ENCODE data around the gene LMO2. TPM values are rescaled to one million over a fixed set of nuclear protein-coding genes. Genes with fewer than 3 reads are reported as not detected.
"Not testable (repeated sequence)": the region's sequence is repeated elsewhere in the genome, so short reads cannot be mapped to it uniquely, and the experiment has no call there.

Gene LMO2
- total RNA-seq, 1 experiment from 2014 or later, result 0.33 TPM

GRCh38 chr11:33919645-33920044, 27.8 kb upstream of the LMO2 start:
- Histone ChIP-seq H4K8ac (replicated peaks; ENCODE audit: insufficient read length, low read depth, low read length) (no peak overlapping the region), H3K9me3 (ENCODE audit: control insufficient read depth, low read depth, low read length) (no peaks in the 10 kb centered on the region), H2AK5ac (ENCODE audit: insufficient read length, low read length) (no peak overlapping the region), H2BK12ac (ENCODE audit: insufficient read length, low read depth, low read length) (no peak overlapping the region), H2AFZ (ENCODE audit: low read length) (no peak overlapping the region), H3K4me1 (ENCODE audit: insufficient read depth, low read length) (no peaks in the 10 kb centered on the region; the same call in 1 of the 2 replicates), H3K9ac (ENCODE audit: extremely low read depth, insufficient read length, low read length) (no peak overlapping the region), H3K23ac (ENCODE audit: insufficient read length, low read depth, low read length) (no peak overlapping the region), H3K27ac (ENCODE audit: insufficient read length, low read depth, low read length) (no peak overlapping the region), H3K23me2 (ENCODE audit: insufficient read length, low read depth, low read length, poor library complexity, severe bottlenecking) (no peaks in the 10 kb centered on the region), H3K14ac (ENCODE audit: insufficient read depth, low read length) (no peak overlapping the region), H3K18ac (ENCODE audit: insufficient read length, low read depth, low read length) (no peak overlapping the region), H2BK20ac (ENCODE audit: low read depth, low read length, poor library complexity, severe bottlenecking) (no peak overlapping the region), H3K27me3 (ENCODE audit: insufficient read depth, low read length) (no peaks in the 10 kb centered on the region), H2BK5ac (ENCODE audit: insufficient read length, low read length) (no peak overlapping the region), H3T11ph (ENCODE audit: low read length) (no peak overlapping the region), H2BK120ac (ENCODE audit: low read depth, low read length, poor library complexity, severe bottlenecking) (no peak overlapping the region), H3K4me2 (ENCODE audit: insufficient read depth, insufficient read length, low read length) (no peak overlapping the region), H3K56ac (ENCODE audit: insufficient read length, low read depth, low read length) (no peak overlapping the region), H3K79me1 (ENCODE audit: insufficient read depth, low read depth, low read length, poor library complexity, severe bottlenecking) (no peaks in the 10 kb centered on the region), H4K20me1 (ENCODE audit: control insufficient read depth, insufficient read depth, insufficient read length) (no peaks in the 10 kb centered on the region), H2BK15ac (ENCODE audit: low read depth, low read length) (no peak overlapping the region), H4K5ac (ENCODE audit: insufficient read length, low read depth, low read length) (no peak overlapping the region), H3K4ac (ENCODE audit: low read depth, low read length) (no peak overlapping the region), H3K79me2 (ENCODE audit: insufficient read depth, low read length) (no peaks in the 10 kb centered on the region), H4K91ac (ENCODE audit: insufficient read length, low read depth, low read length) (no peak overlapping the region)
- no peak for DNase-seq
- no peak overlapping the region for H3K27ac Mint-ChIP-seq
- H3K36me3 Mint-ChIP-seq (ENCODE audit: insufficient read depth in 1 of 3, low read depth in 3 of 3), result no peaks in the 10 kb centered on the region
- no peaks in the 10 kb centered on the region for H3K4me1 Mint-ChIP-seq
- 0 out of 5 replicates have a peak, but pooled peaks cover 0 to under 1% of the 10 kb centered on the region in 2 experiments for H3K9me3 Mint-ChIP-seq
- no peaks in the 10 kb centered on the region; the same call in 1 of the 2 replicates for H3K27me3 Mint-ChIP-seq (ENCODE audit: low read depth)
- WGBS (ENCODE audit: extremely low coverage, insufficient read length, low lambda C conversion rate), result no CpG with 5 or more reads among the region's 1 CpG
- H3K4me3 Mint-ChIP-seq, result no peak overlapping the region
- TF ChIP-seq, protein P1, sequence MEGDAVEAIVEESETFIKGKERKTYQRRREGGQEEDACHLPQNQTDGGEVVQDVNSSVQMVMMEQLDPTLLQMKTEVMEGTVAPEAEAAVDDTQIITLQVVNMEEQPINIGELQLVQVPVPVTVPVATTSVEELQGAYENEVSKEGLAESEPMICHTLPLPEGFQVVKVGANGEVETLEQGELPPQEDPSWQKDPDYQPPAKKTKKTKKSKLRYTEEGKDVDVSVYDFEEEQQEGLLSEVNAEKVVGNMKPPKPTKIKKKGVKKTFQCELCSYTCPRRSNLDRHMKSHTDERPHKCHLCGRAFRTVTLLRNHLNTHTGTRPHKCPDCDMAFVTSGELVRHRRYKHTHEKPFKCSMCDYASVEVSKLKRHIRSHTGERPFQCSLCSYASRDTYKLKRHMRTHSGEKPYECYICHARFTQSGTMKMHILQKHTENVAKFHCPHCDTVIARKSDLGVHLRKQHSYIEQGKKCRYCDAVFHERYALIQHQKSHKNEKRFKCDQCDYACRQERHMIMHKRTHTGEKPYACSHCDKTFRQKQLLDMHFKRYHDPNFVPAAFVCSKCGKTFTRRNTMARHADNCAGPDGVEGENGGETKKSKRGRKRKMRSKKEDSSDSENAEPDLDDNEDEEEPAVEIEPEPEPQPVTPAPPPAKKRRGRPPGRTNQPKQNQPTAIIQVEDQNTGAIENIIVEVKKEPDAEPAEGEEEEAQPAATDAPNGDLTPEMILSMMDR (conservative IDR thresholded peaks at IDR 0.05), result no peak

- H3K27ac Mint-ChIP-seq; H2BK12ac ChIP-seq (ENCODE audit: insufficient read length, low read depth, low read length); H4K8ac ChIP-seq (replicated peaks; ENCODE audit: insufficient read length, low read depth, low read length); H3K23ac ChIP-seq (ENCODE audit: insufficient read length, low read depth, low read length); H3K23me2 ChIP-seq (ENCODE audit: insufficient read length, low read depth, low read length, poor library complexity, severe bottlenecking); DNase-seq; H3K79me1 ChIP-seq (ENCODE audit: insufficient read depth, low read depth, low read length, poor library complexity, severe bottlenecking); H3K4me1 ChIP-seq (ENCODE audit: insufficient read depth, low read length); H3K27me3 ChIP-seq (ENCODE audit: insufficient read depth, low read length); H4K20me1 ChIP-seq (ENCODE audit: control insufficient read depth, insufficient read depth, insufficient read length); H3K14ac ChIP-seq (ENCODE audit: insufficient read depth, low read length); H3K9me3 ChIP-seq (ENCODE audit: control insufficient read depth, low read depth, low read length); H2AFZ ChIP-seq (ENCODE audit: low read length); H3K27ac ChIP-seq (ENCODE audit: insufficient read length, low read depth, low read length); H2BK5ac ChIP-seq (ENCODE audit: insufficient read length, low read length); H4K91ac ChIP-seq (ENCODE audit: insufficient read length, low read depth, low read length); H2BK20ac ChIP-seq (ENCODE audit: low read depth, low read length, poor library complexity, severe bottlenecking); H3K79me2 ChIP-seq (ENCODE audit: insufficient read depth, low read length); H3K56ac ChIP-seq (ENCODE audit: insufficient read length, low read depth, low read length); H3K4ac ChIP-seq (ENCODE audit: low read depth, low read length); H3K27me3 Mint-ChIP-seq (ENCODE audit: low read depth); H2BK15ac ChIP-seq (ENCODE audit: low read depth, low read length); H3K4me2 ChIP-seq (ENCODE audit: insufficient read depth, insufficient read length, low read length); H3K18ac ChIP-seq (ENCODE audit: insufficient read length, low read depth, low read length); H4K5ac ChIP-seq (ENCODE audit: insufficient read length, low read depth, low read length); H3K4me1 Mint-ChIP-seq; H3T11ph ChIP-seq (ENCODE audit: low read length); H3K9ac ChIP-seq (ENCODE audit: extremely low read depth, insufficient read length, low read length); H3K36me3 Mint-ChIP-seq (ENCODE audit: insufficient read depth in 1 of 3, low read depth in 3 of 3); H3K4me3 Mint-ChIP-seq; H2AK5ac ChIP-seq (ENCODE audit: insufficient read length, low read length); H2BK120ac ChIP-seq (ENCODE audit: low read depth, low read length, poor library complexity, severe bottlenecking): not testable (repeated sequence)
- peaks cover 7 to 12% of the 10 kb centered on the region in 2 experiments; a peak in 4 of 5 replicates for H3K9me3 Mint-ChIP-seq
- WGBS (ENCODE audit: extremely low coverage, insufficient read length, low lambda C conversion rate), result no CpG with 5 or more reads among the region's 1 CpG
Observed at GRCh38 chr11:33917402-33917801, 25.5 kb upstream of the LMO2 start.

Measured in H9 (cell line).